Neuron (in vitro differentiated cells): ENCODE results near the gene GRAMD4.
"Not testable (repeated sequence)": the region's sequence is repeated elsewhere in the genome, so short reads cannot be mapped to it uniquely, and the experiment has no call there.

Source experiments
- H2AFZ ChIP-seq: one replicate; pipeline ENCODE4 v1.6.1; 2013; ENCODE audit warnings: low read depth, mild to moderate bottlenecking, inconsistent platforms, low read length, moderate library complexity
- H3K27me3 ChIP-seq: one replicate; pipeline ENCODE4 v1.6.1; 2013; ENCODE audit warnings: low read length; ENCODE audit not compliant: insufficient read depth
- H3K36me3 ChIP-seq: one replicate; pipeline ENCODE4 v1.6.1; 2013; ENCODE audit warnings: low read length; ENCODE audit not compliant: insufficient read depth
- H3K4me1 ChIP-seq: one replicate; pipeline ENCODE4 v1.6.1; 2013; ENCODE audit warnings: low read length; ENCODE audit not compliant: insufficient read depth
- H3K4me3 ChIP-seq: 2 replicates; pipeline ENCODE4 v1.5.1; 2013; ENCODE audit warnings: mild to moderate bottlenecking, low read length, moderate library complexity
- H3K9me3 ChIP-seq: one replicate; pipeline ENCODE4 v1.6.1; 2013; ENCODE audit warnings: low read length

Gene GRAMD4

GRCh38 chr22:46611189-46611588 is 9.0 kb upstream of the GRAMD4 start:
- Histone ChIP-seq H2AFZ (no peak overlapping the region), H3K4me3 (no peak overlapping the region), H3K27me3 (no peaks in the 10 kb centered on the region), H3K4me1 (peaks cover 21% of the 10 kb centered on the region), H3K36me3 (no peaks in the 10 kb centered on the region), H3K9me3 (peaks cover 11% of the 10 kb centered on the region)

DNA sequence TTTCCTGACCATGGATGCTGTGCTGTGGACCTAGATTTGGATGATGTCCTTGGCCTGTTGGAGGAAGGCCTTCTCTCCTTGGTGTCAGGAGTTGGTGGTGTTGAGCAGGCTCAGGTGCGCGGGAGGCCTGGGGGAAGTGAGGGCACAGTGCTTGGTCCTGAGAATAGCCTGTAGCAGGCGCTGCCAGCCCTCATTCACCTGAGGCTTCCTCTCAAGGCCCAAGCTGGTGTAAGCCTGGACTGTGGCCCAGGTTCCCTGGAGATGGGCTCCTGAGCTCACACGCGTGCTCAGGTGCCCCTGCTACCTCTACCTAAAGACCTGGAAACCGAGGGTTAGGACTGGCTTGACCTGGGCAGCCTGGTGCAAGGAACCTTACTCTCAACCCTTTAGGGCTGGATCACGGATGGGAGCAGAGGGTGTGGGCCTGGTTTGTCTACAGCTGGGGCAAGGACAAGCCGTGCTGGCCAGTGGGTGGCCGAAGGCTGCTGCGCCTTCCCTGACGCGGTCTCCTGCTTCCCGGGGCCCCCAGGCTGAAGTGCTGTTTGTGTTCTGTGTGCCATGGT is 7.8 kb upstream of the GRAMD4 start:
- Histone ChIP-seq H3K4me3 (no peak overlapping the region), H3K4me1 (peaks cover 21% of the 10 kb centered on the region), H3K36me3 (no peaks in the 10 kb centered on the region), H3K27me3 (no peaks in the 10 kb centered on the region), H3K9me3 (peaks cover 11% of the 10 kb centered on the region), H2AFZ (no peak overlapping the region)

DNA sequence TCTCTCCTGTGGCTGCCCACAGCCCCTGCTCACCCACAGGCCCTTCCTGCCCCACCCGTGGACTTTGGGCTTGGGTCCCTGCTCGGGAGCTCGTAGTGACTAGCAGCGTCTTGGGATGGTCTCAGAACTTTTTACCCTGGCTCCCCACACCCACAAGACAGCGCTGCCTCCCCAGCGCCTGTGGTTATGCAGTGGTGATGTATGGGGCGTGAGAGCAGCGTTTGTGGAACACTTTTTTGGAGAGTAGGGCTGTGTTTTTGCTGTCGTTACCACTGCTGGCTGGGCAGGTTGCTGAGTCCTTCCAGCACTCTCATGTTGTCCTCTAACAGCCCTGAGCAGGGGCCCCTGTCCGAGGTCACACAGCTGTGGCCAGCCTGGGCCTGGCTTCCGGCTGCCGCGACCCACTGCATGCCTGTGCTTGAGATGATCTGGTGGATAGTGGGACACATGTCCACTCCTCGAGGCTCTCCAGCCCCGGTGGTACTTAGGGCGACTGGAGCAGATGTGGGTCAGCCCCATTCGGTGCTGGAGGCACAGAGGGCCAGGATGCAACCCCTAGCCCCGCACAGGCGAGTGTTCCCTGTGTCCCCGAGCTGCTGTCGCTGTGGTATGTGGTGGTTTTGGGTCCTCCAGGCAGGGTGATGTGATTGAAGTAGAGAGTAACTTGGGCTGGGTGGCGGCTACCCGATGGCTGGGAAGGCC is 7.1 kb upstream of the GRAMD4 start:
- Histone ChIP-seq H3K4me3 (no peak overlapping the region), H3K9me3 (peaks cover 8% of the 10 kb centered on the region), H2AFZ (no peak overlapping the region), H3K27me3 (no peaks in the 10 kb centered on the region), H3K4me1 (peaks cover 21% of the 10 kb centered on the region), H3K36me3 (no peaks in the 10 kb centered on the region)

DNA sequence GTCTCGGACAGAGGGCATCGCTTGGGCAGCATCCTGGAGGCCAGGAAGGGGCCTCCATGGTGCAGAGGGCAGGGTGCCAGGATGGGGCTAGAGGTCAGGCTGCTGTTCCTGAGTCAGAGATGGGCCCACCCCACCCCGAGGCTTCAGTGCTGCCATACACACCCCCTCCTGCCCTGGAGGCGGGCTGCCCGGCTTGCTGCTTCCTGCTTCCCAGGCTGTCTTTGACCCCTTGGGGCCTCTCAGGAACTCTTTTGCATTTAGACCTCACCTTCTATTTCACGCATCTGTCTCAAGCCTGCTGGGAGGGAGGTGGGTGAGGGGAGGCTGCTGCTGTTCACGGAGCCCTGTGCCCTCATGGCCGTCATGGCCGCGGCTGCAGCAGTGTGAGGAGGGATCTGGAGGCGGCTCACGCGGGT is 6.6 kb upstream of the GRAMD4 start:
- no peak overlapping the region for H3K4me3 ChIP-seq
- peaks cover 7% of the 10 kb centered on the region for H3K9me3 ChIP-seq
- H3K36me3 ChIP-seq: no peaks in the 10 kb centered on the region
- no peaks in the 10 kb centered on the region for H3K27me3 ChIP-seq
- H2AFZ ChIP-seq: no peak overlapping the region
- peaks cover 21% of the 10 kb centered on the region for H3K4me1 ChIP-seq

DNA sequence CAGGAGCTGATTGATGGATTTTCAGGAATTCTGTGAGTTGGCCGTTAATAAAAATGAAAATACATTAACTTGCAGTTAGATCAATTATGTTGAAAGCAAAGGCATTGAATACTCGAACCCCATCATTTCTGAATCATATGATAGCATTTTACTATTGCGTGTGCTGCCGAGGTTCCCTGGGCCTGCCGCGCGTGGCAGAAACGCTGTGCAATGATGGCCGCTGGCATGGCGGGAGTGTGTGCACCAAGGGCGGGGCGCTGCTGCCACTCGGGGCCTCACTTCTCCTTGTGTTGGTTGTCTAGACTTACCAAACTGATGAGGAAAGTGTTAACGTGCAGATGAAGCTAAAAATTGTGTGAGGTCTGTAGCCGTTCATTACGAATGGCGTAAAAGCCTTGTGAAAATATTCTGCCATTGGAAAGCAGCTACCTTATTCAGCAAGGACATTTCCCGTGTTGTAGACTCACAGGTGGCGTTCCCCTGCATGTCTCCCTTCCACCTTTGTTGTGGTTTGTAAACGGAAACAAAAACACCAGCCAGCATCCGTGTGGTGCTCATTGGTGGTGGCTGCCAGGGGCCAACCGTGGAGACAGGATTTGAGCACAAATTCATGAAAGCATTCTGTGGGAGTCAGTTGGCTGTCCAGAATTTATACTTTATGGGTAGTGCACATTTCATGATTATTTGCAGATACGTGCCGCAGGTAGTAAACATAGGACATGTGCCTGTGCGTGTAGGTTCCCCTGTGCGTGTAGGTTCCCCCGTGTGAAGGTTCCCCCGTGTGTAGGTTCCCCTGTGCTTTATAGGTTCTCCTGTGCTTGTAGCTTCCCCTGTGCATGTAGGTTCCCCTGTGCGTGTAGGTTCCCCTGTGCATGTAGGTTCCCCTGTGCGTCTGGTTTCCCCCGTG is 5.9 kb upstream of the GRAMD4 start:
- H2AFZ ChIP-seq: no peak overlapping the region
- H3K27me3 ChIP-seq: no peaks in the 10 kb centered on the region
- H3K4me3 ChIP-seq: no peak overlapping the region
- peaks cover 19% of the 10 kb centered on the region for H3K4me1 ChIP-seq
- no peaks in the 10 kb centered on the region for H3K36me3 ChIP-seq
- peaks cover 7% of the 10 kb centered on the region for H3K9me3 ChIP-seq

DNA sequence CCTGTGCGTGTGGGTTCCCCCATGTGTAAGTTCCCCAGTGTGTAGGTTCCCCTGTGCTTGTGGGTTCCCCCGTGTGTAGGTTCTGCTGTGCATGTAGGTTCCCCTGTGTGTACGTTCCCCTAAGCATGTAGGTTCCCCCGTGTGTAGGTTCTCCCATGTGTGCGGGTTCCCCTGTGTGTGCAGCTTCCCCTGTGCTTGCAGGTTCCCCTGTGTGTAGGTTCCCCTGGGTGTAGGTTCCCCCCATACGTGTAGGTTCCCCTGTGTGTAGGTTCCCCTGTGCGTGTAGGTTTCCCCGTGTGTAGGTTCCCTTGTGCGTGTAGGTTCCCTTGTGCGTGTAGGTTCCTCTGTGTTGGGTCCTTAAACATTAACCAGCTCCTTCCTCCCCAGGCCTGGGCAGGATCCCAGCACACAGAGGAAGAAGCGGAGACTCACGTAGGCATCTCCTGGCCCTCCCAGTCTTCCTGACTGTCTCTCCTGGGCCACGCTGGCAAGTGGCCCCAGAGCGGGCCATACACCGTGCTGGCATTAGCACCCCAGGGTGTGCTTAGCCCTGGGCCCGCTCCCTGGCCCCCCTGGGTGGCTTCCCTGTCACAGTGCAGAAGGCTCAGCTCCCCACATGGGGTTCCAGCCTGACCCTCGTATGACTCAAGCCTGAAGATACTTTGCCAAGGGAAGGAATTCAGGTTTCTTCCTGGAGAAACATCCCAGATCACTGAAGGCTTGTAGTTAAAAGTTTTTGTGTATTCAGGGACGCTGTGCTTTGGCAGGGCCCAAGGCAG is 2.8 kb upstream of the GRAMD4 start:
- Histone ChIP-seq H3K4me3 (no peak overlapping the region), H3K4me1 (peaks cover 14% of the 10 kb centered on the region)

DNA sequence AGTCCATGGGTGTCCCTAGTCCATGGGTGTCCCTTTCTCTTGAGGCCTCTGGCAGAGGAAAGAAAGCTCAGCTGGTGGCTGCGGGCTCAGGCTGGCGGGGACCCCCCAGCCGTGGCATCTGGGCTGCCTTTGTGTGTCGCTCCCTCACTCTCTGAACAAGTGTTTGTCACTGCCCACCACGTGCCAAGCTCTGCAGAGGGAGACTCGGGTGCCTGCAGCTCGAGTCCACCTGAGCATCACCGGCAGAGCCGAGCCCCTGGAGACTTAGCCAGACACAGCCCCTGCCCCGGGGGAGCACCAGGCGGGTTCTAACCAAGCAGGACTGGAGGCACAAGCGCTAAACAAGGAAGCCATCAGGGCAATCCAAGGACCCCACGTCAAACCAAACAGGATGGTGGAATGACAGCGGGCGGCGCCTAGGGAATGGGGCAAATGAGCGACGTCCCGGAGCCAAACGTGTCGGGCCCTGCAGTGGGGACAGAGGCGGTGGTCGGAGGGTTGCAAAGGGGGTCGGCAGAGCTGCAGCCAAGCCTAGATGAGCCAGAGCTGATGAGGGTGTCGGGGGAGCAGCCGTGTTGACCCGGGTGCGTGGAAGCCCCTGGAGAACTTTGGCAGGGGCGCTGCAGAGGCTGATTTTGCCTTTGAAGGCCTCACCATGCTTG is 2.1 kb upstream of the GRAMD4 start:
- H3K9me3 ChIP-seq: peaks cover 7% of the 10 kb centered on the region
- H2AFZ ChIP-seq: no peak overlapping the region
- H3K36me3 ChIP-seq: no peaks in the 10 kb centered on the region
- H3K4me3 ChIP-seq: no peak overlapping the region
- peaks cover 9% of the 10 kb centered on the region for H3K4me1 ChIP-seq
- H3K27me3 ChIP-seq: no peaks in the 10 kb centered on the region

More for the DNA sequence above, 2.8 kb upstream of the GRAMD4 start:
- Histone ChIP-seq H3K27me3 (no peaks in the 10 kb centered on the region), H2AFZ (no peak overlapping the region), H3K36me3 (no peaks in the 10 kb centered on the region), H3K9me3 (peaks cover 7% of the 10 kb centered on the region)

DNA sequence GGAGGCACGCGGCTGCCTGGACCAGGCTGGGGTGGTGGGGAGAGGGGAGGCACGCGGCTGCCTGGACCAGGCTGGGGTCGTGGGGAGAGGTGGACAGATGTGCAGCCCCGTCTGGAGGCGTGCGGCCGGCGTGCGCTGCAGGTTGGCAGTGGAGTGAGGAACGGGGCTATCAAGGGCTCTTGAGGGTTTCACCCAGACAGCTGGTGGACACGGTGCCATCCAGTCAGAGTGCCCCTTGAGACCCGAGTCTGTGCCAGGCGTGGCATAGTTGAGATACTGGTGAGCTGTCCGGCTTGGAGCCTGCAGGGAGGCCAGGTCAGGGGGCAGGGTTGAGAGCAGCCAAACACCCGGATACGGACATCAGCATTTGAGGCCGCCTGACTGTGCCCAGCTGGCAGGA is 1.5 kb upstream of the GRAMD4 start:
- Histone ChIP-seq H3K27me3 (no peaks in the 10 kb centered on the region), H2AFZ (no peak overlapping the region), H3K9me3 (peaks cover 7% of the 10 kb centered on the region), H3K4me3 (no peak overlapping the region), H3K4me1 (peaks cover 8% of the 10 kb centered on the region), H3K36me3 (no peaks in the 10 kb centered on the region)

DNA sequence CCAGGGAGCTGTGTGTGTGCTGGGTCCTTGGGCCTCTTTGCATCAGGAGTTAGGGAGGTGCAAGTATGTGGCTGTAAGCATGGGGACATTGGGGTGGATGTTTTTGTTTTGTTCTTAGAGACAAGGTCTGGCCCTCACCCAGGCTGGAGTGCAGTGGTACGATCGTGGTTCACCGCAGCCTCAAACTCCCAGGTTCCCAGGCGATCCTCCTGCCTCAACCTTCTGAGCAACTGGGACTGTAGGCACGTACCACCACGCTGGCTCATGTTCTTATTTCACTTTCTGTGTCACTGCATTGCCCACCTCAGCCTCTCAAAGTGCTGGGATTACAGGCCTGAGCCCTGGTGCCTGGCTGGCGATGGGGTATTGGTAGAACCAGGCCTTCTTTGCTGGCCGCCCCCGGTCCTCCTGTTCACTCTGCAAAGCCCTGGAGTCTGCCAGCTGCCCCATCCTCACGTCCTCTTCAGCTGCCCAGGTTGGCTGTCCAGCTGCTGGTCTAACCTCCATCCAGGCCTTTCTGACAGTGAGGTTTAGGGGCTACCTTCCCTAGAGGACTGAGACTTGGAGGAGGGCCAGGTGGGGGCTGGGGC is 851 bp upstream of the GRAMD4 start:
- no peak overlapping the region for H3K4me3 ChIP-seq
- peaks cover 5% of the 10 kb centered on the region for H3K4me1 ChIP-seq
- H2AFZ ChIP-seq: no peak overlapping the region
- no peaks in the 10 kb centered on the region for H3K36me3 ChIP-seq
- peaks cover 4% of the 10 kb centered on the region for H3K9me3 ChIP-seq
- no peaks in the 10 kb centered on the region for H3K27me3 ChIP-seq

GRCh38 chr22:46620588-46621242 is 529 bp downstream of the GRAMD4 start:
- Histone ChIP-seq H3K27me3 (no peaks in the 10 kb centered on the region), H2AFZ (no peak overlapping the region), H3K9me3 (peaks cover 1% of the 10 kb centered on the region), H3K36me3 (no peaks in the 10 kb centered on the region), H3K4me3 (no peak overlapping the region), H3K4me1 (peaks cover 5% of the 10 kb centered on the region)

DNA sequence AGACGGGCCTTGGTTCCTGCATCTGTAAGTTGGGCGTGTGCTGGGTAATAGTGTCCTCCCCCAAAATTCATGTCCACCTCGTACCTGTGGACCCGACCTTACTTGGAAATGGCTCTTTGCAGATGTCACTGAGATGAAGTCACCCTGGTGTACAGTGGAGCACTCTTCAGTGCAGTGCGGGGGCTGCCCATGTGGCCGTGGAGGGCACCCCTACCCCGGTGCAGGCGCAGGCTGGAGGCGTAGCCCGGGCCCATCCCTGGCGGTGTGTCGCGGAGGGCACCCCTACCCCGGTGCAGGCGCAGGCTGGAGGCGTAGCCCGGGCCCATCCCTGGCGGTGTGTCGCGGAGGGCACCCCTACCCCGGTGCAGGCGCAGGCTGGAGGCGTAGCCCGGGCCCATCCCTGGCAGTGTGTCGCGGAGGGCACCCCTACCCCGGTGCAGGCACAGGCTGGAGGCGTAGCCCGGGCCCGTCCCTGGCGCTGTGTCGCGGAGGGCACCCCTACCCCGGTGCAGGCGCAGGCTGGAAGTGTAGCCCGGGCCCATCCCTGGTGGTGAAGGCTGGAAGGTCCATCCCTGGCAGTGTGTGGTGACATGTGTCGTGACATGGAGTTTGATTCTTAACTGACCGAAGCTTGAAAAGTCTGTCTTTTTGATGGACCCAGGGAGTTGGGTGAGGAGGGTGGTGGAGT is 1.2 kb downstream of the GRAMD4 start:
- H3K9me3 ChIP-seq, H3K36me3 ChIP-seq, H2AFZ ChIP-seq, H3K27me3 ChIP-seq, H3K4me1 ChIP-seq, H3K4me3 ChIP-seq: not testable (repeated sequence)
